PC-9 (cell line): ENCODE data around the gene GABRP. TPM values are rescaled to one million over a fixed set of nuclear protein-coding genes. Genes with fewer than 3 reads are reported as not detected.

Source experiments
- BruUV-seq: library from RNA; stranded (reverse); fragments of 400-500 nt; replicated peaks from 2 replicates; lab custom pipeline; 2021; lab: Mats Ljungman, UMichigan
- CTCF ChIA-PET: fragments of 300-600 bp; sonication (Branson Sonifier 250); formaldehyde crosslinking; loops from one replicate; lab custom pipeline; 2022; ENCODE audit warnings: antibody characterized with exemption; lab: Charles Lee
- POLR2A ChIA-PET: fragments of 300-600 bp; sonication (Branson Sonifier 250); formaldehyde crosslinking; loops from one replicate; lab custom pipeline; 2022; ENCODE audit warnings: antibody characterized with exemption; ENCODE audit not compliant: unreplicated experiment; lab: Charles Lee
- DNase-seq, 2 experiments: peaks; one replicate each; pipeline versions ENCODE4 v3.0.0 to v3.0.0-alpha.2; 2015 to 2022; ENCODE audit warnings: mixed read lengths in 1 of 2
- H2AFZ ChIP-seq: fragments of 200-600 bp; sonication (generic); 2 replicates; pipeline ENCODE4 v1.8.1; 2017; ENCODE audit warnings: antibody characterized with exemption
- H3F3A ChIP-seq: fragments of 200-600 bp; sonication (generic); 2 replicates; pipeline ENCODE4 v1.8.1; 2017; ENCODE audit warnings: antibody characterized with exemption, mild to moderate bottlenecking, low read depth; ENCODE audit not compliant: insufficient read depth
- H3K27ac ChIP-seq: fragments of 200-600 bp; sonication (generic); 2 replicates; pipeline ENCODE4 v1.6.1; 2016; ENCODE audit warnings: mixed run types
- H3K27me3 ChIP-seq: fragments of 200-600 bp; sonication (generic); 2 replicates; pipeline ENCODE4 v1.6.1; 2016; ENCODE audit warnings: low read depth, mixed run types; ENCODE audit not compliant: insufficient read depth
- H3K36me3 ChIP-seq: fragments of 200-600 bp; sonication (generic); 2 replicates; pipeline ENCODE4 v1.6.1; 2016; ENCODE audit warnings: low read depth, mixed run types
- H3K4me1 ChIP-seq: fragments of 200-600 bp; sonication (generic); replicated peaks from 2 replicates; pipeline ENCODE4 v1.6.1; 2016; ENCODE audit warnings: mixed run types; ENCODE audit not compliant: insufficient read depth
- H3K4me2 ChIP-seq: fragments of 200-600 bp; sonication (generic); 2 replicates; pipeline ENCODE4 v1.6.1; 2017; ENCODE audit warnings: mixed run types
- H3K4me3 ChIP-seq: fragments of 200-600 bp; sonication (generic); 2 replicates; pipeline ENCODE4 v1.6.1; 2016; ENCODE audit warnings: mixed run types
- H3K79me2 ChIP-seq: fragments of 200-600 bp; sonication (generic); 2 replicates; pipeline ENCODE4 v1.6.1; 2017; ENCODE audit warnings: low read depth, mixed run types
- H3K9me2 ChIP-seq: fragments of 200-600 bp; sonication (generic); 2 replicates; pipeline ENCODE4 v1.8.1; 2017; ENCODE audit warnings: mild to moderate bottlenecking; ENCODE audit not compliant: insufficient read depth
- H3K9me3 ChIP-seq: fragments of 200-600 bp; sonication (generic); 2 replicates; pipeline ENCODE4 v1.8.1; 2016; ENCODE audit warnings: low read depth; ENCODE audit not compliant: insufficient read depth
- H4K20me1 ChIP-seq: fragments of 200-600 bp; sonication (generic); 2 replicates; pipeline ENCODE4 v1.8.1; 2017; ENCODE audit not compliant: insufficient read depth
- CTCF ChIP-seq: fragments of 200-600 bp; sonication (generic); conservative IDR thresholded peaks from 2 replicates; pipeline ENCODE4 v1.6.1; 2017; ENCODE audit warnings: mixed run types, antibody characterized with exemption, mild to moderate bottlenecking, moderate library complexity
- EZH2 ChIP-seq: fragments of 200-600 bp; sonication (generic); IDR thresholded peaks from 2 replicates; pipeline ENCODE4 v1.8.0; 2017; ENCODE audit warnings: antibody characterized with exemption, low read depth
- intact Hi-C: fragments of 100-400 bp; cut with micrococcal nuclease; formaldehyde crosslinking; loops from one replicate; pipeline ENCODE4 v1.10.0; 2022; ENCODE audit not compliant: unreplicated experiment
- total RNA-seq: library from RNA; stranded (reverse); gene quantifications from 2 replicates; pipeline ENCODE4 v1.2.3, GENCODE V29; 2021

The GABRP gene
- total RNA-seq, 1 experiment from 2014 or later = 2.1 TPM

- peak overlapping the region; percentile 74 for H3K27ac ChIP-seq
- CTCF ChIA-PET = no interaction called here
- BruUV-seq = no TSS peak
- peaks cover 32% of the 10 kb centered on the region; the same call in 1 of the 2 replicates for H3F3A ChIP-seq
- DNase-seq = no peak
- no peaks in the 10 kb centered on the region for H3K79me2 ChIP-seq
- TF ChIP-seq CTCF (no peak), EZH2 (no peak)
- H3K4me2 ChIP-seq = no peak overlapping the region
- H2AFZ ChIP-seq = no peak overlapping the region
- no peaks in the 10 kb centered on the region for H3K9me2 ChIP-seq
- H3K36me3 ChIP-seq = no peaks in the 10 kb centered on the region
- POLR2A ChIA-PET = no interaction called here
- H4K20me1 ChIP-seq = no peaks in the 10 kb centered on the region
- intact Hi-C loops = loop anchor here (5.0 to 10.0 kb wide), 2 partner anchors 766 to 1406 kb away; no protein-coding TSS in a partner anchor
- no peaks in the 10 kb centered on the region for H3K9me3 ChIP-seq
- peaks cover 53% of the 10 kb centered on the region for H3K4me1 ChIP-seq
- no peak overlapping the region for H3K4me3 ChIP-seq
- H3K27me3 ChIP-seq = no peaks in the 10 kb centered on the region
These were observed 25.0 kb upstream of the GABRP start for GRCh38 chr5:170758481-170758880.

DNA sequence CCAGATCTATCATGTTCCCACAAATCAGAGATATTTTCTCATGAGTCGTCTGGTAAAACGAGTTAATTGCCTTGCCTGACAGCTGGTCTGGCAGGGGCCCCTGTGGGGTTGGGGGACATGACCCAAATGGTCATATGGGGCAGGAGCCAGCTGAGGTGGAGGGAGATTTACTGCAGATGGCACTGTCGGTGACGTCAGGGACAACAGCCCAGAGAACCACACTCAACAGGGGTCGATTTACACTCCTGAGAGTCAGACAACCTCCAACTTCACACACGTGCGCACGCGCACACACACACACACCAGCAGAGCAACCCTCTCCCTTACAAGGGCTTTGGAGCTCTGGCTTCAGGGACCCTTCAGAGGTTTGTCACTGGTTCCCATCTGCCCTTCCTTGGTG lies 23.4 kb upstream of the GABRP start:
- BruUV-seq = no TSS peak
- Histone ChIP-seq H3K36me3 (no peaks in the 10 kb centered on the region), H2AFZ (no peak overlapping the region), H3K27ac (no peak overlapping the region), H3F3A (peaks cover 32% of the 10 kb centered on the region; the same call in 1 of the 2 replicates), H3K79me2 (no peaks in the 10 kb centered on the region), H4K20me1 (no peaks in the 10 kb centered on the region), H3K4me2 (no peak overlapping the region), H3K4me3 (no peak overlapping the region), H3K27me3 (no peaks in the 10 kb centered on the region), H3K4me1 (peaks cover 54% of the 10 kb centered on the region), H3K9me2 (no peaks in the 10 kb centered on the region), H3K9me3 (no peaks in the 10 kb centered on the region)
- ChIA-PET CTCF (no interaction called here), POLR2A (no interaction called here)
- no peak for DNase-seq
- intact Hi-C loops = no loop called here
- no peak for TF ChIP-seq CTCF
- no peak for TF ChIP-seq EZH2

- Histone ChIP-seq H3K4me1 (peaks cover 43% of the 10 kb centered on the region), H3K27me3 (no peaks in the 10 kb centered on the region), H3K36me3 (no peaks in the 10 kb centered on the region), H3K9me3 (no peaks in the 10 kb centered on the region), H3K9me2 (no peaks in the 10 kb centered on the region), H3K79me2 (no peaks in the 10 kb centered on the region), H3K4me2 (no peak overlapping the region), H3K27ac (no peak overlapping the region), H2AFZ (no peak overlapping the region), H3K4me3 (no peak overlapping the region), H3F3A (peaks cover 27% of the 10 kb centered on the region; the same call in 1 of the 2 replicates), H4K20me1 (no peaks in the 10 kb centered on the region)
- CTCF ChIA-PET = no interaction called here
- POLR2A ChIA-PET = no interaction called here
- DNase-seq = no peak
- intact Hi-C loops = no loop called here
- BruUV-seq = no TSS peak
- TF ChIP-seq CTCF (no peak), EZH2 (no peak)
These were observed 22.3 kb upstream of the GABRP start for GRCh38 chr5:170761048-170761707.
